T-cell (primary cell): ENCODE results near the gene CAPZA2. TPM values are rescaled to one million over a fixed set of nuclear protein-coding genes. Genes with fewer than 3 reads are reported as not detected.

Experiments used
- ATAC-seq, 4 experiments: fragments of 200-7000 bp in 3 of 4; fragments of 150-1000 bp in 1 of 4; cut with Tn5 transposase; replicated peaks in 1 of 4; 1 replicate in 3 of 4; 2 replicates in 1 of 4; pipeline ENCODE4 v1.10.0; 2021; ENCODE audit warnings: moderate library complexity in 3 of 4, mild to moderate bottlenecking in 2 of 4, moderate number of reproducible peaks in 1 of 4
- CTCF ChIA-PET, 2 donors: fragments of 300-600 bp; sonication (Branson Sonifier 250); formaldehyde crosslinking; loops; one replicate each; lab custom pipeline; 2022; ENCODE audit warnings: antibody characterized with exemption in 2 of 2; lab: Charles Lee
- POLR2A ChIA-PET, 2 donors: fragments of 300-600 bp; sonication (Branson Sonifier 250); formaldehyde crosslinking; loops; one replicate each; lab custom pipeline; 2022; ENCODE audit warnings: antibody characterized with exemption in 2 of 2; lab: Charles Lee
- DNase-seq, 35 experiments: peaks; one replicate each; pipeline versions ENCODE4 v3.0.0 to v3.0.0-alpha.2; 2013 to 2023
- H3K27ac ChIP-seq: one replicate; pipeline ENCODE4 v1.5.1; 2013; ENCODE audit warnings: low read length
- H3K27me3 ChIP-seq, 2 experiments: replicated peaks in 1 of 2; 1 replicate in 1 of 2; 2 replicates in 1 of 2; pipeline versions ENCODE4 v1.6.1 to v1.7.0; 2013; ENCODE audit warnings: low read length in 1 of 2, mixed read lengths in 1 of 2; ENCODE audit not compliant: control insufficient read depth in 2 of 2, insufficient read depth in 2 of 2; ENCODE audit errors: extremely low read depth in 1 of 2
- H3K36me3 ChIP-seq, 2 donors: 1 replicate in 1 of 2; 2 replicates in 1 of 2; pipeline versions ENCODE4 v1.6.1 to v1.7.0; 2013; ENCODE audit warnings: low read length in 1 of 2; ENCODE audit not compliant: control insufficient read depth in 2 of 2, insufficient read depth in 1 of 2; ENCODE audit errors: extremely low read depth in 1 of 2
- H3K4me1 ChIP-seq, 2 experiments: 1 replicate in 1 of 2; 2 replicates in 1 of 2; pipeline versions ENCODE4 v1.6.1 to v1.7.0; 2013; ENCODE audit warnings: low read length in 2 of 2, mixed read lengths in 1 of 2; ENCODE audit not compliant: insufficient read depth in 2 of 2, control insufficient read depth in 1 of 2; ENCODE audit errors: extremely low read depth in 1 of 2
- H3K4me3 ChIP-seq, 2 donors: 1 replicate in 1 of 2; 2 replicates in 1 of 2; pipeline versions ENCODE4 v1.5.1 to v1.7.0; 2013; ENCODE audit warnings: mild to moderate bottlenecking in 2 of 2, low read length in 1 of 2, moderate library complexity in 1 of 2; ENCODE audit not compliant: control insufficient read depth in 1 of 2; ENCODE audit errors: extremely low read depth in 1 of 2
- H3K9me3 ChIP-seq: 2 replicates; pipeline ENCODE4 v1.7.0; 2013
- H3K27ac Mint-ChIP-seq, 2 donors: one replicate each; pipeline ENCODE4 v1.8.0; 2020 to 2021; ENCODE audit warnings: mild to moderate bottlenecking in 2 of 2, mixed read lengths in 2 of 2
- H3K27me3 Mint-ChIP-seq, 2 donors: one replicate each; pipeline ENCODE4 v1.8.0; 2021 to 2022; ENCODE audit warnings: mixed read lengths in 2 of 2
- H3K36me3 Mint-ChIP-seq: one replicate; pipeline ENCODE4 v1.8.0; 2021; ENCODE audit warnings: mixed read lengths
- H3K4me1 Mint-ChIP-seq, 3 donors: one replicate each; pipeline ENCODE4 v1.8.0; 2020 to 2022; ENCODE audit warnings: mixed read lengths in 3 of 3, mild to moderate bottlenecking in 1 of 3
- H3K4me3 Mint-ChIP-seq, 3 donors: one replicate each; pipeline ENCODE4 v1.8.0; 2020 to 2022; ENCODE audit warnings: mild to moderate bottlenecking in 3 of 3, mixed read lengths in 3 of 3, moderate library complexity in 3 of 3
- H3K9me3 Mint-ChIP-seq, 3 donors: one replicate each; pipeline ENCODE4 v1.8.0; 2020 to 2022; ENCODE audit warnings: mixed read lengths in 3 of 3
- WGBS: methylation state at CpG from one replicate; pipeline ENCODE4 v1.1.5; 2013; ENCODE audit warnings: missing lambda C conversion rate; ENCODE audit not compliant: insufficient coverage; 5-methylcytosine and 5-hydroxymethylcytosine counted together
- total RNA-seq, 35 experiments: library from RNA in 6 of 35; stranded (reverse) in 6 of 35; fragments of 120-200 nt in 1 of 35; gene quantifications; one replicate each; pipeline versions ENCODE4 v1.2.1 to v1.2.4 and lab custom pipeline; 2013 to 2026

Gene CAPZA2
- total RNA-seq, 5 donors from 2014 or later (not counting 1 experiment from before 2014, with no cell fraction given): 93.3 to 111 (median 95.6) TPM

GRCh38 chr7:116824449-116824848 is 37.9 kb upstream of the CAPZA2 start:
- Histone ChIP-seq H3K4me1 (no peaks in the 10 kb centered on the region), H3K9me3 (no peaks in the 10 kb centered on the region), H3K27me3 (peaks cover 0 to 6% of the 10 kb centered on the region in 2 experiments), H3K36me3 (no peaks in the 10 kb centered on the region), H3K27ac (no peak overlapping the region), H3K4me3 (no peak overlapping the region)
- ChIA-PET POLR2A (no interaction called here), CTCF (no interaction called here)
- Mint-ChIP-seq H3K27ac (no peak overlapping the region), H3K27me3 (peaks cover 17 to 22% of the 10 kb centered on the region in 2 donors), H3K4me3 (no peak overlapping the region), H3K9me3 (peaks cover 0 to 7% (median 3%) of the 10 kb centered on the region in 3 donors), H3K36me3 (no peaks in the 10 kb centered on the region), H3K4me1 (no peaks in the 10 kb centered on the region)
- DNase-seq (no peak), ATAC-seq (no peak)

- Mint-ChIP-seq H3K4me1 (no peaks in the 10 kb centered on the region), H3K36me3 (no peaks in the 10 kb centered on the region), H3K27ac (no peak overlapping the region), H3K4me3 (no peak overlapping the region), H3K9me3 (peaks cover 0 to 7% (median 3%) of the 10 kb centered on the region in 3 donors), H3K27me3 (peaks cover 17 to 25% of the 10 kb centered on the region in 2 donors)
- POLR2A ChIA-PET: no interaction called here
- ATAC-seq (no peak), DNase-seq (no peak)
- H3K27ac ChIP-seq: no peak overlapping the region
- CTCF ChIA-PET: interaction anchor here in 1 of 2 donors (0.6 kb wide), 2 partner anchors 44 to 133 kb away, joined by 3 to 5 read pairs; no protein-coding TSS in a partner anchor
- no peaks in the 10 kb centered on the region for H3K36me3 ChIP-seq
- 80% methylated on average over 1 of the region's 4 CpGs for WGBS
- no peaks in the 10 kb centered on the region for H3K4me1 ChIP-seq
- no peak overlapping the region for H3K4me3 ChIP-seq
- no peaks in the 10 kb centered on the region for H3K9me3 ChIP-seq
- H3K27me3 ChIP-seq: peaks cover 0 to 6% of the 10 kb centered on the region in 2 experiments
Observed at GRCh38 chr7:116828281-116828680, 34.1 kb upstream of the CAPZA2 start.

- no peaks in the 10 kb centered on the region for H3K4me1 Mint-ChIP-seq
- Histone ChIP-seq H3K36me3 (no peaks in the 10 kb centered on the region), H3K4me3 (no peak overlapping the region), H3K27ac (no peak overlapping the region), H3K4me1 (no peaks in the 10 kb centered on the region), H3K9me3 (no peaks in the 10 kb centered on the region), H3K27me3 (peaks cover 0 to 6% of the 10 kb centered on the region in 2 experiments)
- ChIA-PET CTCF (no interaction called here), POLR2A (no interaction called here)
- no peak overlapping the region for H3K27ac Mint-ChIP-seq
- H3K9me3 Mint-ChIP-seq: peaks cover 0 to 7% (median 3%) of the 10 kb centered on the region in 3 donors
- peaks cover 17 to 28% of the 10 kb centered on the region in 2 donors for H3K27me3 Mint-ChIP-seq
- H3K36me3 Mint-ChIP-seq: no peaks in the 10 kb centered on the region
- ATAC-seq (no peak), DNase-seq (no peak)
- 50% methylated on average over 3 of the region's 3 CpGs for WGBS
- H3K4me3 Mint-ChIP-seq: no peak overlapping the region
Observed at GRCh38 chr7:116829041-116829440, 33.3 kb upstream of the CAPZA2 start.

GRCh38 chr7:116829493-116829892 is 32.9 kb upstream of the CAPZA2 start:
- ATAC-seq (no peak), DNase-seq (no peak)
- peaks cover 13 to 25% of the 10 kb centered on the region in 2 donors for H3K27me3 Mint-ChIP-seq
- H3K27ac Mint-ChIP-seq: no peak overlapping the region
- no peaks in the 10 kb centered on the region for H3K4me1 ChIP-seq
- H3K4me1 Mint-ChIP-seq: no peaks in the 10 kb centered on the region
- ChIA-PET CTCF (no interaction called here), POLR2A (no interaction called here)
- H3K27me3 ChIP-seq: peaks cover 0 to 6% of the 10 kb centered on the region in 2 experiments
- peaks cover 0 to 3% (median 2%) of the 10 kb centered on the region in 3 donors for H3K9me3 Mint-ChIP-seq
- H3K36me3 Mint-ChIP-seq: no peaks in the 10 kb centered on the region
- H3K4me3 ChIP-seq: no peak overlapping the region
- H3K36me3 ChIP-seq: no peaks in the 10 kb centered on the region
- no peaks in the 10 kb centered on the region for H3K9me3 ChIP-seq
- no peak overlapping the region for H3K4me3 Mint-ChIP-seq
- H3K27ac ChIP-seq: no peak overlapping the region

GRCh38 chr7:116832692-116833091 is 29.7 kb upstream of the CAPZA2 start:
- Mint-ChIP-seq H3K9me3 (no peaks in the 10 kb centered on the region), H3K4me3 (no peak overlapping the region), H3K36me3 (no peaks in the 10 kb centered on the region), H3K27ac (no peak overlapping the region), H3K27me3 (peaks cover 0 to 9% of the 10 kb centered on the region in 2 donors), H3K4me1 (no peaks in the 10 kb centered on the region)
- WGBS: no CpG with 5 or more reads among the region's 2 CpGs
- DNase-seq: no peak
- Histone ChIP-seq H3K36me3 (no peaks in the 10 kb centered on the region), H3K9me3 (no peaks in the 10 kb centered on the region), H3K4me1 (no peaks in the 10 kb centered on the region), H3K27ac (no peak overlapping the region), H3K27me3 (peaks cover 0 to 2% of the 10 kb centered on the region in 2 experiments), H3K4me3 (no peak overlapping the region)
- ChIA-PET CTCF (interaction anchor here in 1 of 2 donors (0.6 kb wide), 1 partner anchor 590 kb away, joined by 3 read pairs; no protein-coding TSS in a partner anchor), POLR2A (no interaction called here)
- ATAC-seq: no peak

- H3K27ac Mint-ChIP-seq: no peak overlapping the region
- no peaks in the 10 kb centered on the region for H3K36me3 Mint-ChIP-seq
- no peaks in the 10 kb centered on the region for H3K4me1 Mint-ChIP-seq
- no peak for ATAC-seq
- no peak overlapping the region for H3K4me3 Mint-ChIP-seq
- POLR2A ChIA-PET: interaction anchor here in 1 of 2 donors (0.5 kb wide), 1 partner anchor 59 kb away, joined by 4 read pairs; no protein-coding TSS in a partner anchor
- H3K27ac ChIP-seq: no peak overlapping the region
- H3K27me3 ChIP-seq: peaks cover 0 to 2% of the 10 kb centered on the region in 2 experiments
- no peaks in the 10 kb centered on the region for H3K36me3 ChIP-seq
- H3K4me3 ChIP-seq: no peak overlapping the region
- no peaks in the 10 kb centered on the region for H3K9me3 ChIP-seq
- no peaks in the 10 kb centered on the region for H3K4me1 ChIP-seq
- DNase-seq: no peak
- H3K27me3 Mint-ChIP-seq: peaks cover 3 to 9% of the 10 kb centered on the region in 2 donors
- 54% methylated on average over 3 of the region's 9 CpGs for WGBS
- CTCF ChIA-PET: no interaction called here
- H3K9me3 Mint-ChIP-seq: no peaks in the 10 kb centered on the region
Observed at GRCh38 chr7:116834815-116835504, 27.4 kb upstream of the CAPZA2 start.
